ENCODE data around the gene TMEM119.
A peak's percentile ranks its signal among the peaks of the same experiment; 100 is the strongest.

TMEM119 gene

DNA sequence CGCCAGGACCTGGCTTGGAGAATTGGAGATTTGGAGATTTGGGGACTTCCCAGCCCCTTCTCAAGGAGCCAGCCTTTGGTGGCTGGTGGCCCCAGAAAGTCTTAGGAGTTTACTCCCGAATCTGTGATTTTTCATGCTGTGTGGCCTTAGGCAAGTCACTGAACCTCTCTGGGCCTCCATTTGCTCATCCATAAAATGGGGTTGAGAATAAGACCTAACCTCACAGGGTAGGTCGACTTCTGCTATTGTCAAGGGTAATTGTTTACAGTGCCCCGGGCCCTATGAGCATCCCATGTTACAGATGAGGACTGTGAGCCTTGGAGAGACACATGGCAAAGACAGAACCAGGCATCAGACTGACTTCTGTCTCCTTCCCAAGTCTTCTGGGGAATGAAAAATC, 16.2 kb upstream of the TMEM119 start:
- Mint-ChIP-seq H3K9me3 (peaks cover 11% of the 10 kb centered on the region), H3K4me1 (peaks cover 66% of the 10 kb centered on the region), H3K27me3 (no peaks in the 10 kb centered on the region), H3K36me3 (ENCODE audit: low read depth) (peaks cover 14% of the 10 kb centered on the region), H3K27ac (peak overlapping the region; percentile 48), H3K4me3 (no peak overlapping the region)
- DNase-seq (no peak), ATAC-seq (no peak)

DNA sequence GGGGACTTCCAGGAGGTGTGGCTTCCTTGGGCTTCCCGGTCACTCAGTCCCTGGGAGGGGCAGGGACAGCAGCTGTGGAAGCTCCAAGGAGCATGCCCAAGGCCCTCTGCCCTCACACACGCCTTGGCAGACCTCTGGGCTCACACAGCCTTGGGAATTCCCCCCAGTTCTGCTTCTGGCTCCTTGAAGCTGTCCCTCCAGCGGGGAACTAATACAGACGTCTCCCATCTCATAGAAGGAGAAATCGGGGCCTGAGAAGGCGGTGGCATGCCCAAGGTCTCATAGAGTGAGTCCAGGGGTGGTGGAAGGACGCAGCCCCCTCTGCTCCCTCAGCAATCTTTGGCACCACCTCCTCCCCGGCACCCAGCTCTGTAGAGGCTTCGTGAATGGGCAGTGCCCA, 15.7 kb upstream of the TMEM119 start:
- Mint-ChIP-seq H3K4me3 (no peak overlapping the region), H3K27ac (no peak overlapping the region), H3K4me1 (peaks cover 62% of the 10 kb centered on the region), H3K36me3 (ENCODE audit: low read depth) (peaks cover 14% of the 10 kb centered on the region), H3K9me3 (peaks cover 11% of the 10 kb centered on the region), H3K27me3 (no peaks in the 10 kb centered on the region)
- ATAC-seq (no peak), DNase-seq (no peak)

DNA sequence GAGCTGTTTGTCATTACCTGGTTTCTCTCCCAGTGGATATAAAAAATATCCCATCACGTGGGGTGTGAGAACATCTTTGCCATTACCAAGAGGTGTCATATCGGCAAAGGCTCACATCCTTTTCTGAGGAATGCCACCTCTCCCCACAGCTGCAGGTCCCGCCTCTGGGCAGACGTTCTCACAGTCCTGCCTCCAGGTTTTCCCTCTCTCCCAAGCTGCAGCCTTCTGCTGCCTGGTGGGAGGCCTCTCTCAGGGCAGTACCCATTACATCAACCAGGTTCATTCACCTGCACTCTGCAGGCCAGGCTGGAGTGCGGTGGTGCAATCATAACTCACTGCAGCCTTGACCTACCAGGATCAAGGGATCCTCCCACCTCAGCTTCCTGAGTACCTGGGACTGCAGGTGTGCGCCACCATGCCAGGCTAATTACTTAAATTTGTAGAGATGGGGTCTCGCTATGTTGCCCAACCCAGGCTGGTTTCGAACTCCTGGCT, 15.0 kb upstream of the TMEM119 start:
- peaks cover 14% of the 10 kb centered on the region for H3K36me3 Mint-ChIP-seq (ENCODE audit: low read depth)

DNA sequence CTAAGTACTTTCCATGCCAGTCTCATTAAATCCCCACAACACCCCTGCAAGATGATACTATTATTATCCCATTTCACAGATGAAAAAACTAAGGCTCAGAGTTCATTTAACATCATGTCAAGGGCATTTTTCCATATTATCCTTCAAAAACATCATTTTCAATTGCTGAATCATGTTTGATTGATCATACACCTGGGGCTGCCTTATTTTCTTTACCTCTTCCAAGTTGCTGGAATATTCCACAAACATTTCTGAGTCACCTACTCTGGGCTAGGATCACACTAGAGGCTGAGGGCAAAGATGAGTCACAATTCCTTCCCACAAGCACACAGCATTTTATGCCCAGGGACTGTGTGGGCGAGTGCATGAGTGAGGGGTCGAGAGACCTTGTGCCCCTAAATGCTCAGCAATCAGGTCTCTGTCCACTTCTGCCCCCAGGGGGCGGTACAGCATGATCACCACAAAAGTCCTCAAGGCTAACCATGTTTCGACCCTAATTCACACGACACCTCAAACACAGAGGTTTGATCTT, 14.1 kb upstream of the TMEM119 start:
- Mint-ChIP-seq H3K27me3 (peaks cover 4% of the 10 kb centered on the region), H3K36me3 (ENCODE audit: low read depth) (peaks cover 14% of the 10 kb centered on the region), H3K4me1 (peaks cover 46% of the 10 kb centered on the region), H3K27ac (peak overlapping the region; percentile 14), H3K4me3 (no peak overlapping the region), H3K9me3 (peaks cover 11% of the 10 kb centered on the region)
- DNase-seq, result peak; percentile 76
- peak; percentile 70 for ATAC-seq

More for the DNA sequence above, 15.0 kb upstream of the TMEM119 start:
- no peak for ATAC-seq
- no peak for DNase-seq
- H3K27ac Mint-ChIP-seq, result no peak overlapping the region
- H3K27me3 Mint-ChIP-seq, result peaks cover 2% of the 10 kb centered on the region
- H3K9me3 Mint-ChIP-seq, result peaks cover 11% of the 10 kb centered on the region
- peaks cover 55% of the 10 kb centered on the region for H3K4me1 Mint-ChIP-seq
- H3K4me3 Mint-ChIP-seq, result no peak overlapping the region

DNA sequence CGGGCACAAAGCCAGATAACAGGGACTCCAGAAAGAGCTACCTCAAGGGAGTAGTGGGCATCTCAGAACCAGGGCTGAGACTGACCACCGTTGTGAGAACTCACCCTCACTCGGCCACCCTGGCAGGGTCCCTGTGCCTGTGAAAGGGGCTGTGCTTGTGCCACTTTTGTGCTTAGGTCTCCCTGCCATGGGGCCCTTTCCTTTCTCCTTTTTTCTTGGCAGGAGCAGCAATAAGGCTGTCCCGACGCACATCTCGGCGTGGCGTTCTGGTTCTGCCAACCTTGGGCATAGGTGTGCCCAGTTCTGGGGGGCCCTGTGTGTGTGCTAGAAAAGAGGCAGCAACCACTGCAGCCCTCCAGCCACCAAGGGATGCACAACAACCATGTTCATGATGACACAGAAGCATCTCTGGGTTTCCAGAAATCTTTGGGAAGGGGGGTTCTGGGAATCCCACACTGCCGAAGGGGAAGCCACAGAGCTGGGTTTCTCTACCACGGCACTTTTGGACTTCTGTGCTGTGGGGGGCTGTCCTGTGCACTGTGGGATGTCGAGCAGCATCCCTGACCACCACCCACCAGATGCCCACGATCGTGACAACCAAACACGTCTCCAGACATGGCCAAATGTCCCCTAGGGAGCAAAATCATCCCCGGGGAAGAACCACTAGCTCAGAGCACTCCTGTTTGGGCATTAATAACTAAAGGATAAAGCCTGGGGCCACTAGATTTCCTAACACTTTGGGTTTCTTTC, 13.1 kb upstream of the TMEM119 start:
- Mint-ChIP-seq H3K27me3 (peaks cover 4% of the 10 kb centered on the region), H3K36me3 (ENCODE audit: low read depth) (peaks cover 7% of the 10 kb centered on the region), H3K27ac (peak overlapping the region; percentile 14), H3K4me3 (no peak overlapping the region), H3K9me3 (peaks cover 5% of the 10 kb centered on the region), H3K4me1 (peaks cover 37% of the 10 kb centered on the region)
- DNase-seq (no peak), ATAC-seq (no peak)

DNA sequence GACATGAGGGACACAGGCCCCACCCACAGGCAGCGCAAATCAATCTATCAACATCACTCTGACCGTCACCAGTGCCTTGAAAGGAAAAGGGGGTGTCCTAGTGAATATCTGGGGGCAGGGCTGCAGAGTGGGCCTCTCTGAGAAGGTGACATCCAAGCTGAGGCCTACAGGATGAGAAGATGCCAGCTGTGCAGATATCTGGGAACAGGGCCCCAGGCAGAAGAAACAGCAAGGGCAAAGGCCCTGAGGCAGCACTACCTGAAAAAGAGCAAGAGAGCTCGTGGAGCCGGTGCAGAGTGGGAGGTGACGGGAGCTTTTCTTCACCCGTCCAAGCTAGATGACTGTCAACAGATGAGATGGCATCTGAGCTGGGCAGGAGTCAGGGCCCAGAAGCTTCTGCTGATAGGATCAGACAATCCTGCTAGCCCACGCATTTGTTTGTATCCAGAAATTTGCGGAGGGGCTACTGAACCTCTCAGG, 12.5 kb upstream of the TMEM119 start:
- ATAC-seq, result no peak
- Mint-ChIP-seq H3K4me1 (peaks cover 33% of the 10 kb centered on the region), H3K27me3 (peaks cover 5% of the 10 kb centered on the region), H3K9me3 (peaks cover 3% of the 10 kb centered on the region), H3K4me3 (no peak overlapping the region), H3K36me3 (ENCODE audit: low read depth) (peaks cover 2% of the 10 kb centered on the region), H3K27ac (no peak overlapping the region)
- DNase-seq, result no peak

DNA sequence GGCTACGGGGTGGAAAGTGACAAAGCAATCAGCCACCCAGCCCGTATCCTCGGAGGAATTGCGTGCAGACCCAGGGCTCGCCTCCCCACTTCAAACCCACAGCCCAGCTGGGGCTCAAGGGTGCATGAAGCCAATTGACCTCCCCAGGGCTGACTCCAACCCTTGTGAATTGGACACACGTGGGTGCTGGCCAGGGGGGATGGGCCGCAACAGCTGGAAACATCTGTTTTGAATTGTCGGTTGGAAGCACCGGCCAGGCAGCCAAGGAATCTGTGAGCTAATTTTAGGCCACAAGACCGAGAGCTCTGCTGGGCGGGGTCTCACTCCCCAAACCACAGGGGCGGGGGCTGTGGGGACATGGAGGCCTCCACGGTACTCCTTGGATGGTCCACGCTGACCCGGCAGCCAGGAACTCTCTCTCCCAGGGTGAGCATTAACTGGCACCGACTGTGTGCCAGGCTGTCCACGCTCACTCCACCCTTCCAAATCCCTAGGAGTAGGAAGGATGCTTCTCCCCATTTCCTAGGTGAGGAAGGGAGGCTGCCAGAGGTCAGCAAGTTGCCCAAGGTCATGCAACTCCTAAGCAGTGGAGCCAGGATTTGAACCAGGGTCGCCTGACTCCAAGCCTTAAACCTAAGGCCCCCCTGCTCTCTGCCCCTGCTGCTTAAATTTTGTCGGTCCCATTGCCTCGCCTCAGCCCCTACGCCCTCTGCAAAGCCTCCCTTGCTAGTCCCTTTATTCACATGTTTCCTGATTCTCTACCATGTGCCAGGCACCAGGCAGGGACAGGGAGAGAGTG, 11.9 kb upstream of the TMEM119 start:
- H3K27ac Mint-ChIP-seq, result no peak overlapping the region
- DNase-seq (no peak), ATAC-seq (no peak)
- peaks cover 31% of the 10 kb centered on the region for H3K4me1 Mint-ChIP-seq
- peaks cover 6% of the 10 kb centered on the region for H3K27me3 Mint-ChIP-seq
- H3K9me3 Mint-ChIP-seq, result peaks cover 4% of the 10 kb centered on the region
- peaks cover 2% of the 10 kb centered on the region for H3K36me3 Mint-ChIP-seq (ENCODE audit: low read depth)
- H3K4me3 Mint-ChIP-seq, result no peak overlapping the region

DNA sequence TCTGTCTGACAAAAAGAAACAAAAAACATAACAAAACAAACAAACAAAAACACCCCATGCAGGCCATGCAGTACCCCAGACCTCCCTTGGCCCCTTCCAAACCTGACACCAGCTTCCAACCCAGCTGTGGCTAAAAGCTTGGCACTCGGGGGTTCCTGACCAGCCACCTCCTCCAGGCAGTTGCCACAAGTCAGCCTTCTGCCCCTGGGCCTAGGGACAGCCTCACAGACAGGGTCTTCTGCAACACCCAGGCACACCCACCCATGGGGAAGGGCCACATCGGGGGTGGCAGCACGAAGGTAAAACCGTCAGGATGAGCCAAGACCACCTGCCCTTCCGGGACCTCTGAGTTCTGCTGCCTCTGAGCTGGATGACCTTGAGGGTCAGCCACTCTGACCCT, 10.7 kb upstream of the TMEM119 start:
- ATAC-seq (no peak), DNase-seq (no peak)
- H3K9me3 Mint-ChIP-seq, result peaks cover 4% of the 10 kb centered on the region
- H3K36me3 Mint-ChIP-seq (ENCODE audit: low read depth), result peaks cover 2% of the 10 kb centered on the region
- peaks cover 24% of the 10 kb centered on the region for H3K4me1 Mint-ChIP-seq
- H3K27ac Mint-ChIP-seq, result no peak overlapping the region
- H3K27me3 Mint-ChIP-seq, result peaks cover 6% of the 10 kb centered on the region
- no peak overlapping the region for H3K4me3 Mint-ChIP-seq

DNA sequence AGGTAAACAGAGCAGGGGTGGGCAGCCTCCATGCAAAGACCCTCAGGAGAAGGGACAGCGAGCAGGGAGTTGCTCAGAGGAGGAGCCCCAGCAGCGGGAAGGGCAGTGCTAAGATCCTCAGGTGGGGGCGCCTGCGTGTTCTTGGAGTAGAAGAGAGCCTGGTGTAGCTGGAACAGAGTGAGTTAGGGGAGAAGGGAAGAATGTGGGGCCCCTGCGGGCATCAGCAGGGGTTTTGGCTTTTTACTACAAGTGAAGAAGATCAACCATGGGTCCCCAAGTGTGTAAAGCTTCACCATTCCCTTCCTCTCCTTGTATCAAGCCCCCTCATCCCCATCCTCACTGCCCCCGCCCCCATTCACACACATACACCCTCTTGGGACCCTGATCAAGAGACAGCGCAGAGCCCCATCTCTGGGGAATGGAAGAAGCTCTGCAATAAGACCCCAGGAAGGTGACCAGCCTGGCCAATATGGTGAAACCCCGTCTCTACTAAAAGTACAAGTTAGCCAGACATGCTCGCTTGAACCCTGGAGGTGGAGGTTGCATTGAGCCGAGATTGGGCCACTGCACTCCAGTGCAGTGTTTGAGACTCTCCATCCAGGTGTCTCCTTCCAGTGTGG, 10.2 kb upstream of the TMEM119 start:
- Mint-ChIP-seq H3K4me1 (peaks cover 19% of the 10 kb centered on the region), H3K4me3 (no peak overlapping the region), H3K27me3 (peaks cover 6% of the 10 kb centered on the region), H3K36me3 (ENCODE audit: low read depth) (peaks cover 2% of the 10 kb centered on the region), H3K9me3 (peaks cover 4% of the 10 kb centered on the region), H3K27ac (no peak overlapping the region)
- no peak for ATAC-seq
- no peak for DNase-seq

DNA sequence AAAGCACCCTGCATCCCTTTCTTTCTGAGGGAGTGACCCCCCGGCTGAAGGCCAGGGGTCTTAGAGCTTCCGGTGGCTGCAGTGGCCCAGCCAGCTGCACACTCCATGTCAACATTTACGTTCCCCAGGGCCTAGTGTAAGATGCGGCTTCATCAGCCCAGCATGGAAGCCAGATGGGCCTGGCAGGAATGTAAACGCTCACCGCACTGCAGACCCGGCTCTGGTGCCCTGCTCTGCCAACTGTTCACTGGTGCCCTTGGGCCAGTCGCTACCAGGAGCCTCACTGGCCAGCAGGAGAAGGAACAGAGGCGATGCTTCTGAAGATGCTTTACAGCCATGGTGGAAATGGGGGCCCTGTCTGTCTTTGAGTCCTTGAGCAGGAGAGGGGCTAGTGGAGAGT, 8.6 kb upstream of the TMEM119 start:
- peak overlapping the region; percentile 14 for H3K4me3 Mint-ChIP-seq
- H3K4me1 Mint-ChIP-seq, result peaks cover 3% of the 10 kb centered on the region
- ATAC-seq (no peak), DNase-seq (no peak)
- H3K9me3 Mint-ChIP-seq, result peaks cover 4% of the 10 kb centered on the region
- H3K36me3 Mint-ChIP-seq (ENCODE audit: low read depth), result peaks cover 2% of the 10 kb centered on the region
- H3K27me3 Mint-ChIP-seq, result peaks cover 6% of the 10 kb centered on the region
- H3K27ac Mint-ChIP-seq, result peak overlapping the region; percentile 86

DNA sequence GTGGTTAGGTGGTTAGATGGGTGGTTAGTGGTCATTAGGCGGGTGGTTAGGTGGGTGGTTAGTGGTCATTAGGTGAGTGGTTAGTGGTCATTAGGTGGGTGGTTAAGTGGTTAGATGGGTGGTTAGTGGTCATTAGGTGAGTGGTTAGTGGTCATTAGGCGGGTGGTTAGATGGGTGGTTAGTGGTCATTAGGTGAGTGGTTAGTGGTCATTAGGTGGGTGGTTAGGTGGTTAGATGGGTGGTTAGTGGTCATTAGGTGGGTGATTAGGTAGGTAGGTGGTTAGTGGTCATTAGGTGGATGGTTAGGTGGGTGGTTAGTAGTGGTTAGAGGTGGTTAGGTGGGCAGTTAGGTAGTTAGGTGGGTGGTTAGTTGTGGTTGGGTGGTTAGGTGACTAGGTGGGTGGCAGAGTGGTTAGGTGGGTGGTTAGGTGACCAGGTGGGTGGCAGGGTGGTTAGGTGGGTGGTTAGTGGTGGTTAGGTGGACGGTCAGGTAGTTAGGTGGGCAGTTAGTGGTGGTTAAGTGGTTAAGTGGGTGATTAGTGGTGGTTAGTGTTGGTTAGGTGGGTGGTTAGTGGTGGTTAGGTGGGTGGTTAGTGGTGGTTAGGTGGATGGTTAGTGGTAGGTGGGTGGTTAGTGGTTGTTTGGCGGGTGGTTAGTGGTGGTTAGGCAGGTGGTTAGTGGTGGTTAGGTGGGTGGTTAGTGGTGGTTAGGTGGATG, 8.0 kb upstream of the TMEM119 start:
- Mint-ChIP-seq H3K27ac (peak overlapping the region; percentile 86), H3K9me3 (peaks cover 4% of the 10 kb centered on the region), H3K4me3 (peak overlapping the region; percentile 47), H3K27me3 (peaks cover 6% of the 10 kb centered on the region), H3K4me1 (peaks cover 3% of the 10 kb centered on the region), H3K36me3 (ENCODE audit: low read depth) (peaks cover 2% of the 10 kb centered on the region)
- ATAC-seq (no peak), DNase-seq (no peak)

DNA sequence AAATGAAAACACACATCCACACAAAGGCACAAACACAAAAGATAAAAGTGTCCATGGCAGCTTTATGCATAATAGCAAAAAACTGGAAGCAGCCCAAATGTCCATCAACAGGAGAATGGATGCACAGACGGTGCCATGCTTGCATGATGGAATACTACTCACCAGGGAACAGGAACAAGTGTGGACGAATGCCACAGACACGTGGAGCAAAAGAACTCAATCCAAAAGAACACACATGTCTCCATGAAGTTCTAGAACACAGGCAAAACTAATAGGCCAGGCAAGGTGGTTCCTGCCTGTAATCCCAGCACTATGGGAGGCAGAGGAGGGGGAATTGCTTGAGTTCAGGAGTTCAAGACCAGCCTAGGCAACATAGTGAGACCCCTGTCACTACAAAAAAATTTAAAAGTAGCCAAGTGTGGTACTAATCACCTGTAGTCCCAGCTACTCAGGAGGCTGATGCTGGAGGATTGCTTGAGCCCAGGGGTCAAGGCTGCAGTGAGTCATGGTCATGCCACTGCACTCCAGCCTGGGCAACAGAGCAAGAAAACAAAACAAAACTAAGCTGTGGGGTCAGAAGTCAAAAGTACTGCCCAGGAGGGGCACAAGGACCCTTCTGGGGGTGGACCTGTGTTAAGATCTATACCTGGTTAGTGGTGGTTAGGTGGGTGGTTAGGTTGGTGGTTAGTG, 7.3 kb upstream of the TMEM119 start:
- Mint-ChIP-seq H3K9me3 (peaks cover 4% of the 10 kb centered on the region), H3K4me1 (peaks cover 3% of the 10 kb centered on the region), H3K27ac (peak overlapping the region; percentile 86), H3K4me3 (peak overlapping the region; percentile 47), H3K27me3 (peaks cover 6% of the 10 kb centered on the region), H3K36me3 (ENCODE audit: low read depth) (peaks cover 2% of the 10 kb centered on the region)
- DNase-seq (no peak), ATAC-seq (no peak)

DNA sequence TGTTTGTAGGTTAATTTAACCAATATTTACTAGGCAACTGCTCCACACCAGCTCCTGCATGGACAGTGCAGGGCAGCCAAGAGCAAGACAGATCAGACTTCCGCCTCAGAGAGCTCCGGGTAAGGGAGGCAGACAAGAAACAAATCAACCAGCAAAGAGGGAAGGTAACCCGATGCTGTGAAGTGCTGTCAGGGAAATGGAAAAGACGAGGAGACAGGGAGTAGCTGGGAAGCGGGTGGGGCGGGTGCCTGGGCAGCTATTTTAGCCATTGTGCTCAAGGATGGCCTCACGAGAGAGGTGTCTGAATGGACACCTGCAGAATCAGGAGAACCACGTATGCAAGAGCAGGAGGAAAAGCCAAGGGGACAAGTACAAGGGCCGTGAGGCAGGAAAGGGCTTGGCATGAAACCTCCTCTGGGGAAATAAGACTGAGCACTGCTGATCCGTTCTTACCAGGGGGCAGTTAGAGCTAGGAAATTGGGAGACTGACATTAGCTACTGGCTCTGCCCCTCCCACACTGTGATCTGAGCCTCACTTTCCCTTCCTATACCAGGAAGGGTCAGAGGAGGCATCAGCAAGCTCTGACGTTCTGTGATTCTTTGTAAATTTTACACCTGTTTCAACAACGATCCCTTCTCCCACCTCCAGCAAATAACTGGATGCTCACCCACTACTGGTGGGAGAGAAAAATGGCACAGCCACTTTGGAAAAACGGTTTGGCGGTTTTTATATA, 6.5 kb upstream of the TMEM119 start:
- H3K4me3 Mint-ChIP-seq, result no peak overlapping the region
- H3K9me3 Mint-ChIP-seq, result peaks cover 4% of the 10 kb centered on the region
- no peak for DNase-seq
- H3K27ac Mint-ChIP-seq, result peak overlapping the region; percentile 86
- peaks cover 2% of the 10 kb centered on the region for H3K36me3 Mint-ChIP-seq (ENCODE audit: low read depth)
- no peak for ATAC-seq
- H3K4me1 Mint-ChIP-seq, result peaks cover 3% of the 10 kb centered on the region
- peaks cover 6% of the 10 kb centered on the region for H3K27me3 Mint-ChIP-seq
